HCT116 (cell line): ENCODE measurements around the gene RBM15B. TPM values are rescaled to one million over a fixed set of nuclear protein-coding genes. Genes with fewer than 3 reads are reported as not detected.

Experiments used
- ATAC-seq: fragments of 200-7000 bp; cut with Tn5 transposase; 2 replicates; pipeline ENCODE4 v1.9.1; 2020; ENCODE audit warnings: mild to moderate bottlenecking, moderate library complexity
- BruUV-seq: library from RNA; stranded (reverse); fragments of 400-500 nt; replicated peaks from 2 replicates; lab custom pipeline; 2021; lab: Mats Ljungman, UMichigan
- CTCF ChIA-PET: fragments of 300-600 bp; sonication (Branson Sonifier 250); formaldehyde crosslinking; loops from one replicate; lab custom pipeline; 2021; ENCODE audit warnings: antibody characterized with exemption; lab: Charles Lee
- POLR2A ChIA-PET: fragments of 300-600, 350-600 bp; sonication (Branson Sonifier 250); formaldehyde crosslinking; loops from one replicate; lab custom pipeline; 2021; ENCODE audit warnings: antibody characterized with exemption; lab: Charles Lee
- RAD21 ChIA-PET, 2 experiments: fragments of 300-600 bp; sonication (Branson Sonifier 250); formaldehyde crosslinking; loops; one replicate each; lab custom pipeline; 2023; ENCODE audit warnings: low total read pairs in 2 of 2; ENCODE audit not compliant: uncharacterized antibody in 2 of 2, unreplicated experiment in 2 of 2, low non-redundant PET in 1 of 2; lab: Charles Lee
- DNase-seq: peaks from one replicate; pipeline ENCODE4 v3.0.0-alpha.2; 2010; ENCODE audit warnings: low read depth, low spot score
- H2AFZ ChIP-seq: fragments of 200-600 bp; shearing (Covaris generic), sonication (generic); 2 replicates; pipeline ENCODE4 v1.6.1; 2017; ENCODE audit warnings: low read depth, mixed run types, mixed read lengths, antibody characterized with exemption, low read length; ENCODE audit not compliant: poor library complexity, severe bottlenecking
- H3K27ac ChIP-seq: 2 replicates; pipeline ENCODE4 v1.5.1; 2012; ENCODE audit warnings: low read depth, low read length
- H3K27me3 ChIP-seq: fragments of 200-600 bp; sonication (generic); 2 replicates; pipeline ENCODE4 v1.6.1; 2016; ENCODE audit warnings: mixed run types, low read length, mixed read lengths; ENCODE audit not compliant: insufficient read depth
- H3K36me3 ChIP-seq, 2 experiments: fragments of 200-500 bp in 1 of 2; fragments of 200-600 bp in 1 of 2; sonication (Bioruptor generic) in 1 of 2; sonication (generic) in 1 of 2; 2 replicates each; pipeline versions ENCODE4 v1.5.1 to v1.6.1; 2014 to 2016; ENCODE audit warnings: low read length in 2 of 2, inconsistent platforms in 1 of 2, mixed read lengths in 1 of 2, mixed run types in 1 of 2; ENCODE audit not compliant: insufficient read depth in 2 of 2, control insufficient read depth in 1 of 2
- H3K4me1 ChIP-seq, 2 experiments: fragments of 200-600 bp in 1 of 2; sonication (generic) in 1 of 2; 2 replicates each; pipeline versions ENCODE4 v1.5.1 to v1.6.1; 2012 to 2017; ENCODE audit warnings: low read length in 2 of 2, inconsistent platforms in 1 of 2, mild to moderate bottlenecking in 1 of 2, mixed read lengths in 1 of 2, mixed run types in 1 of 2, moderate library complexity in 1 of 2; ENCODE audit not compliant: insufficient read depth in 2 of 2, control insufficient read depth in 1 of 2
- H3K4me2 ChIP-seq: fragments of 200-600 bp; sonication (generic); 2 replicates; pipeline ENCODE4 v1.6.1; 2017; ENCODE audit warnings: mixed run types, low read length, mixed read lengths
- H3K4me3 ChIP-seq, 2 experiments: fragments of 200-600 bp in 1 of 2; sonication (generic) in 1 of 2; replicated peaks in 1 of 2; 2 replicates each; pipeline ENCODE4 v1.5.1; 2011 to 2016; ENCODE audit warnings: low read length in 2 of 2, control low read depth in 1 of 2, low read depth in 1 of 2, mild to moderate bottlenecking in 1 of 2, mixed read lengths in 1 of 2, mixed run types in 1 of 2
- H3K79me2 ChIP-seq: fragments of 200-600 bp; sonication (generic); 2 replicates; pipeline ENCODE4 v1.6.1; 2017; ENCODE audit warnings: mild to moderate bottlenecking, mixed run types, low read length, moderate library complexity, mixed read lengths; ENCODE audit not compliant: insufficient read depth
- H3K9ac ChIP-seq: fragments of 200-600 bp; sonication (generic); 2 replicates; pipeline ENCODE4 v1.6.1; 2016; ENCODE audit warnings: low read length, mixed read lengths
- H3K9me2 ChIP-seq: fragments of 200-600 bp; sonication (generic), shearing (Covaris generic); 2 replicates; pipeline ENCODE4 v1.6.1; 2017; ENCODE audit warnings: mixed run types, mild to moderate bottlenecking, moderate library complexity; ENCODE audit not compliant: insufficient read depth
- H3K9me3 ChIP-seq, 2 experiments: fragments of 200-500 bp in 1 of 2; fragments of 200-600 bp in 1 of 2; sonication (Bioruptor generic) in 1 of 2; sonication (generic) in 1 of 2; 2 replicates each; pipeline ENCODE4 v1.6.1; 2014 to 2017; ENCODE audit warnings: low read length in 2 of 2, mixed read lengths in 2 of 2, inconsistent platforms in 1 of 2, low read depth in 1 of 2, mild to moderate bottlenecking in 1 of 2, mixed run types in 1 of 2, moderate library complexity in 1 of 2; ENCODE audit not compliant: control insufficient read depth in 1 of 2, insufficient read depth in 1 of 2
- H4K20me1 ChIP-seq: fragments of 200-600 bp; sonication (generic), shearing (Covaris generic); 2 replicates; pipeline ENCODE4 v1.6.1; 2017; ENCODE audit warnings: mixed run types, mild to moderate bottlenecking, moderate library complexity; ENCODE audit not compliant: insufficient read depth
- CEBPB ChIP-seq: IDR thresholded peaks from 2 replicates; pipeline ENCODE4 v1.6.1; 2012; ENCODE audit warnings: low read depth
- CTCF ChIP-seq, 3 experiments: fragments of 200-600 bp in 1 of 3; sonication (generic) in 1 of 3; IDR thresholded peaks in 2 of 3; conservative IDR thresholded peaks in 1 of 3; 2 replicates each; pipeline ENCODE4 v1.5.1; 2012 to 2017; ENCODE audit warnings: low read depth in 2 of 3, low read length in 2 of 3, antibody characterized with exemption in 1 of 3, borderline replicate concordance in 1 of 3, control low read depth in 1 of 3, mild to moderate bottlenecking in 1 of 3, mixed read lengths in 1 of 3, mixed run types in 1 of 3, moderate library complexity in 1 of 3; ENCODE audit not compliant: insufficient read depth in 1 of 3
- EZH2 ChIP-seq: fragments of 200-600 bp; sonication (generic); IDR thresholded peaks from 2 replicates; pipeline ENCODE4 v1.6.1; 2017; ENCODE audit warnings: antibody characterized with exemption, mixed run types
- SIN3A ChIP-seq: IDR thresholded peaks from 2 replicates; pipeline ENCODE4 v1.6.1; 2012; ENCODE audit warnings: low read depth
- YY1 ChIP-seq: IDR thresholded peaks from 2 replicates; pipeline ENCODE4 v1.6.1; 2011; ENCODE audit warnings: low read length, low read depth, moderate library complexity, mild to moderate bottlenecking; ENCODE audit not compliant: insufficient replicate concordance; ENCODE audit errors: extremely low read depth
- intact Hi-C: fragments of 100-400 bp; cut with micrococcal nuclease; formaldehyde crosslinking; loops from 2 replicates; pipeline ENCODE4 v1.10.0; 2022
- total RNA-seq: library from RNA; stranded (reverse); gene quantifications from one replicate; pipeline ENCODE4 v1.2.1, GENCODE V29; 2021; ENCODE audit not compliant: unreplicated experiment
- TF ChIP-seq, protein P1 (sequence below): IDR thresholded peaks from 2 replicates; pipeline ENCODE4 v1.6.1; 2012

RBM15B gene
- total RNA-seq, 1 experiment from 2014 or later: 24.1 TPM

- no TSS peak for BruUV-seq
These were observed 2.5 kb downstream of the RBM15B start for GRCh38 chr3:51393564-51393963.

More at GRCh38 chr3:51393564-51393963, 2.5 kb downstream of the RBM15B start:
- Histone ChIP-seq H3K36me3 (peaks cover 29 to 68% of the 10 kb centered on the region in 2 experiments), H3K9ac (no peak overlapping the region), H3K27ac (no peak overlapping the region), H3K9me2 (no peaks in the 10 kb centered on the region), H3K4me3 (no peak overlapping the region), H2AFZ (no peak overlapping the region), H4K20me1 (no peaks in the 10 kb centered on the region), H3K4me2 (no peak overlapping the region), H3K79me2 (peaks cover 39% of the 10 kb centered on the region), H3K4me1 (peaks cover 13 to 22% of the 10 kb centered on the region in 2 experiments; a peak in 2 of 4 replicates), H3K27me3 (no peaks in the 10 kb centered on the region), H3K9me3 (peaks cover 0 to 14% of the 10 kb centered on the region in 2 experiments; a peak in 1 of 4 replicates)
- no peak for TF ChIP-seq YY1
- TF ChIP-seq CEBPB: no peak
- TF ChIP-seq SIN3A: no peak
- TF ChIP-seq CTCF (IDR thresholded peaks at IDR 0.05 in 2 of 3, conservative IDR thresholded peaks at IDR 0.05 in 1 of 3; ENCODE audit: borderline replicate concordance in 1 of 3, insufficient read depth in 1 of 3, low read depth in 2 of 3, low read length in 2 of 3): no peak
- TF ChIP-seq EZH2: no peak
- TF ChIP-seq, protein P1, sequence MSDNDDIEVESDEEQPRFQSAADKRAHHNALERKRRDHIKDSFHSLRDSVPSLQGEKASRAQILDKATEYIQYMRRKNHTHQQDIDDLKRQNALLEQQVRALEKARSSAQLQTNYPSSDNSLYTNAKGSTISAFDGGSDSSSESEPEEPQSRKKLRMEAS: no peak
- ChIA-PET RAD21 (no interaction called here), POLR2A (no interaction called here), CTCF (no interaction called here)
- no peak for ATAC-seq
- DNase-seq: no peak
- intact Hi-C loops: loop anchor here (5.0 kb wide), 1 partner anchor 279 kb away; the partner anchor contains the start of gene TEX264
